SU-DHL-6 (cell line): ENCODE measurements around the gene NDC1.

ENCODE experiments used
- H2AFZ ChIP-seq: fragments of 200-600 bp; sonication (generic); 2 replicates; pipeline ENCODE4 v1.6.1; 2014; ENCODE audit warnings: low read depth, mild to moderate bottlenecking, moderate library complexity, mixed read lengths, antibody characterized with exemption, low read length; ENCODE audit not compliant: severe bottlenecking
- H3F3A ChIP-seq: fragments of 200-600 bp; shearing (Covaris generic); 2 replicates; pipeline ENCODE4 v1.6.0; 2016; ENCODE audit warnings: antibody characterized with exemption, mild to moderate bottlenecking; ENCODE audit not compliant: insufficient read depth
- H3K27ac ChIP-seq: fragments of 200-600 bp; sonication (generic); 2 replicates; pipeline ENCODE4 v1.5.1; 2016; ENCODE audit warnings: low read depth, mild to moderate bottlenecking, low read length, moderate library complexity, mixed read lengths
- H3K27me3 ChIP-seq: fragments of 200-600 bp; sonication (generic), shearing (Covaris generic); 2 replicates; pipeline ENCODE4 v1.6.0; 2014; ENCODE audit warnings: mild to moderate bottlenecking, low read length
- H3K36me3 ChIP-seq: fragments of 200-600 bp; sonication (generic); 2 replicates; pipeline ENCODE4 v1.6.1; 2014; ENCODE audit warnings: mild to moderate bottlenecking, low read length, mixed read lengths
- H3K4me2 ChIP-seq: fragments of 300-600, 200-600 bp; shearing (Covaris generic), sonication (generic); 2 replicates; pipeline ENCODE4 v1.6.0; 2014; ENCODE audit warnings: low read length, low read depth, mild to moderate bottlenecking; ENCODE audit not compliant: poor library complexity, severe bottlenecking
- H3K4me3 ChIP-seq: fragments of 200-600 bp; sonication (generic); 2 replicates; pipeline ENCODE4 v1.5.1; 2014; ENCODE audit warnings: antibody characterized with exemption, low read length, mild to moderate bottlenecking, mixed read lengths; ENCODE audit not compliant: insufficient read depth, poor library complexity, severe bottlenecking
- H3K79me2 ChIP-seq: fragments of 200-600 bp; sonication (generic); 2 replicates; pipeline ENCODE4 v1.6.1; 2014; ENCODE audit warnings: mild to moderate bottlenecking, low read length, moderate library complexity; ENCODE audit not compliant: insufficient read depth
- H3K9ac ChIP-seq: fragments of 200-600 bp; sonication (generic); 2 replicates; pipeline ENCODE4 v1.7.0; 2014; ENCODE audit warnings: mild to moderate bottlenecking, low read length
- H3K9me2 ChIP-seq: fragments of 200-600 bp; sonication (generic); replicated peaks from 2 replicates; pipeline ENCODE4 v1.6.1; 2014; ENCODE audit warnings: low read length; ENCODE audit not compliant: insufficient read depth
- H3K9me3 ChIP-seq: fragments of 200-600 bp; sonication (generic); 2 replicates; pipeline ENCODE4 v1.6.1; 2014; ENCODE audit warnings: low read length, mixed read lengths; ENCODE audit not compliant: insufficient read depth
- H4K20me1 ChIP-seq: fragments of 200-600 bp; sonication (generic); 2 replicates; pipeline ENCODE4 v1.6.1; 2014; ENCODE audit warnings: low read depth, mild to moderate bottlenecking, antibody characterized with exemption, low read length, moderate library complexity, mixed read lengths
- CTCF ChIP-seq: fragments of 200-600 bp; sonication (generic); IDR thresholded peaks from one replicate; pipeline ENCODE4 v1.5.1; 2017; ENCODE audit warnings: antibody characterized with exemption, mild to moderate bottlenecking, low read length, moderate library complexity; ENCODE audit not compliant: insufficient read depth, poor library complexity, severe bottlenecking
- EZH2phosphoT487 ChIP-seq: fragments of 200-600 bp; sonication (generic), shearing (Covaris generic); conservative IDR thresholded peaks from 2 replicates; pipeline ENCODE4 v1.6.1; 2018; ENCODE audit warnings: mild to moderate bottlenecking, antibody characterized with exemption, low read length, moderate library complexity, mixed read lengths

NDC1 gene

GRCh38 chr1:53728196-53728595, 109.9 kb downstream of the NDC1 start:
- Histone ChIP-seq H3K36me3 (no peaks in the 10 kb centered on the region), H2AFZ (no peak overlapping the region), H3K79me2 (no peaks in the 10 kb centered on the region), H3K27me3 (no peaks in the 10 kb centered on the region), H4K20me1 (no peaks in the 10 kb centered on the region), H3K27ac (no peak overlapping the region), H3K4me2 (no peak overlapping the region), H3K4me3 (no peak overlapping the region), H3K9ac (no peak overlapping the region), H3F3A (no peaks in the 10 kb centered on the region), H3K9me2 (no peaks in the 10 kb centered on the region), H3K9me3 (no peaks in the 10 kb centered on the region)
- TF ChIP-seq CTCF: no peak
- TF ChIP-seq EZH2phosphoT487: no peak

DNA sequence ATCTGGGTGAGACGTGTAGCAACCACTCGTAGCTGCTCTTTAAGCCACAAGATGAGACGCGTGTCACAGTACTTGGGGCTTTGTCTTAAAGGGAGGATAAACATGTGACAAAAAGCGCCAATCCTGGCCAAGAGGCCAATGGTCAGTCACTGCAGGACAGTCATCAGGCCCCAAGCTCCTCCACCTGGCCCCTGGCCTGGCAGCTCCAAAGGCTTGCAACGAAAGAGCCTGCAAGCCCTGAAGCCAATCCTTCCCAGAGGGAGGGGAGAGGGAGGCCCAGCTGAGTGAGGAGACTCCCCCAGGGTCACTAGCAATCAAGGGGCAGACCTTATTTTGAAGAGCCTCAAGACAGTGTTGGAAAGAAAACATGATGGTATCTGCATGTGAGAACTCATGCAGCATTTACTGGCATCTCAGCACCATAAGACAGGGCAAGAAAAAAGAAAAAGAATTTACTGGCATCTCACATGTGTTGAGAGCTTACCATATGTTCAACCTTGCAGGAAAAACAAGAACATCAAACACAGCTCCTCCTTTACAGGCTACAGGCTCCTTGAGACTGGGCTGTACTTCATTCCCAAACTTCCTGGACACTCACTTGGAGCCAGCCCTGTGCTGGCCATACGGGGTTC, 110.5 kb downstream of the NDC1 start:
- H2AFZ ChIP-seq: no peak overlapping the region
- H3K27ac ChIP-seq: no peak overlapping the region
- no peaks in the 10 kb centered on the region for H4K20me1 ChIP-seq
- TF ChIP-seq CTCF (no peak), EZH2phosphoT487 (no peak)
- H3K9me3 ChIP-seq: no peaks in the 10 kb centered on the region
- H3K4me2 ChIP-seq: no peak overlapping the region
- H3K9ac ChIP-seq: no peak overlapping the region
- no peaks in the 10 kb centered on the region for H3K27me3 ChIP-seq
- H3K4me3 ChIP-seq: no peak overlapping the region
- no peaks in the 10 kb centered on the region for H3K36me3 ChIP-seq
- H3F3A ChIP-seq: no peaks in the 10 kb centered on the region
- no peaks in the 10 kb centered on the region for H3K79me2 ChIP-seq
- no peaks in the 10 kb centered on the region for H3K9me2 ChIP-seq

- H3K36me3 ChIP-seq: no peaks in the 10 kb centered on the region
- no peaks in the 10 kb centered on the region for H3K9me2 ChIP-seq
- H3K9me3 ChIP-seq: no peaks in the 10 kb centered on the region
- no peak overlapping the region for H2AFZ ChIP-seq
- no peak overlapping the region for H3K9ac ChIP-seq
- H3K27me3 ChIP-seq: no peaks in the 10 kb centered on the region
- no peak for TF ChIP-seq CTCF
- no peak for TF ChIP-seq EZH2phosphoT487
- H3K79me2 ChIP-seq: no peaks in the 10 kb centered on the region
- no peak overlapping the region for H3K4me2 ChIP-seq
- no peaks in the 10 kb centered on the region for H4K20me1 ChIP-seq
- H3F3A ChIP-seq: no peaks in the 10 kb centered on the region
- H3K4me3 ChIP-seq: no peak overlapping the region
- H3K27ac ChIP-seq: no peak overlapping the region
Observed at GRCh38 chr1:53726009-53726600, 112.0 kb downstream of the NDC1 start.
